HEK293 (cell line): ENCODE data around the gene PTPMT1.
A peak's percentile ranks its signal among the peaks of the same experiment; 100 is the strongest.

Experiments used
- GFI1B ChIP-seq: fragments of 450-650 bp; formaldehyde crosslinking; IDR thresholded peaks from 2 replicates; pipeline ENCODE4 v1.5.1; 2016; ENCODE audit warnings: missing biosample characterization, missing genetic modification characterization
- HOXA7 ChIP-seq: sonication (generic); formaldehyde crosslinking; IDR thresholded peaks from 2 replicates; pipeline ENCODE4 v1.8.1; 2022; ENCODE audit warnings: missing genetic modification reagents, borderline replicate concordance
- KLF1 ChIP-seq: fragments of 450-650 bp; formaldehyde crosslinking; IDR thresholded peaks from 2 replicates; pipeline ENCODE4 v1.5.1; 2016; ENCODE audit warnings: missing biosample characterization, missing genetic modification characterization
- KLF16 ChIP-seq: fragments of 450-650 bp; formaldehyde crosslinking; IDR thresholded peaks from 2 replicates; pipeline ENCODE4 v1.5.1; 2017; ENCODE audit warnings: missing biosample characterization, missing genetic modification characterization
- KLF8 ChIP-seq: fragments of 450-650 bp; formaldehyde crosslinking; IDR thresholded peaks from 2 replicates; pipeline ENCODE4 v1.5.1; 2016; ENCODE audit warnings: missing biosample characterization, missing genetic modification characterization
- MEIS1 ChIP-seq: sonication (generic); formaldehyde crosslinking; IDR thresholded peaks from 2 replicates; pipeline ENCODE4 v1.8.1; 2022; ENCODE audit warnings: missing genetic modification reagents, mild to moderate bottlenecking, borderline replicate concordance
- PRDM1 ChIP-seq: fragments of 450-650 bp; formaldehyde crosslinking; IDR thresholded peaks from 2 replicates; pipeline ENCODE4; 2016; ENCODE audit warnings: missing biosample characterization, missing genetic modification characterization
- ZFHX2 ChIP-seq: fragments of 450-650 bp; formaldehyde crosslinking; conservative IDR thresholded peaks from 2 replicates; pipeline ENCODE4 v1.5.1; 2016; ENCODE audit warnings: missing biosample characterization, missing genetic modification characterization
- ZNF133 ChIP-seq: fragments of 450-650 bp; formaldehyde crosslinking; IDR thresholded peaks from 2 replicates; pipeline ENCODE4 v1.5.1; 2016; ENCODE audit warnings: missing biosample characterization, missing genetic modification characterization
- ZNF155 ChIP-seq: fragments of 450-650 bp; formaldehyde crosslinking; IDR thresholded peaks from 2 replicates; pipeline ENCODE4 v1.5.1; 2016; ENCODE audit warnings: missing biosample characterization, missing genetic modification characterization
- ZNF157 ChIP-seq: fragments of 450-650 bp; formaldehyde crosslinking; IDR thresholded peaks from 2 replicates; pipeline ENCODE4 v1.5.1; 2016; ENCODE audit warnings: missing biosample characterization, missing genetic modification characterization
- ZNF175 ChIP-seq: fragments of 450-650 bp; formaldehyde crosslinking; IDR thresholded peaks from 2 replicates; pipeline ENCODE4 v1.5.1; 2016; ENCODE audit warnings: missing biosample characterization, missing genetic modification characterization
- ZNF184 ChIP-seq: fragments of 450-650 bp; IDR thresholded peaks from 2 replicates; pipeline ENCODE4 v1.5.1; 2018; ENCODE audit warnings: missing biosample characterization, mild to moderate bottlenecking, missing genetic modification characterization
- ZNF211 ChIP-seq: fragments of 450-650 bp; formaldehyde crosslinking; IDR thresholded peaks from 2 replicates; pipeline ENCODE4 v1.5.1; 2016; ENCODE audit warnings: low read depth, missing biosample characterization, missing genetic modification characterization
- ZNF239 ChIP-seq: fragments of 450-650 bp; formaldehyde crosslinking; IDR thresholded peaks from 2 replicates; pipeline ENCODE4 v1.5.1; 2016; ENCODE audit warnings: missing biosample characterization, missing genetic modification characterization
- ZNF248 ChIP-seq: fragments of 450-650 bp; formaldehyde crosslinking; IDR thresholded peaks from 2 replicates; pipeline ENCODE4 v1.5.1; 2017; ENCODE audit warnings: missing biosample characterization, missing genetic modification characterization
- ZNF335 ChIP-seq: fragments of 450-650 bp; formaldehyde crosslinking; conservative IDR thresholded peaks from 2 replicates; pipeline ENCODE4 v1.5.1; 2016; ENCODE audit warnings: missing biosample characterization, missing genetic modification characterization
- ZNF510 ChIP-seq: fragments of 450-650 bp; formaldehyde crosslinking; IDR thresholded peaks from 2 replicates; pipeline ENCODE4 v1.5.1; 2018; ENCODE audit warnings: mild to moderate bottlenecking, missing genetic modification characterization, missing biosample characterization; ENCODE audit not compliant: insufficient replicate concordance
- ZNF514 ChIP-seq: fragments of 450-650 bp; formaldehyde crosslinking; IDR thresholded peaks from 2 replicates; pipeline ENCODE4 v1.5.1; 2016; ENCODE audit warnings: missing biosample characterization, missing genetic modification characterization
- ZNF600 ChIP-seq: fragments of 450-650 bp; formaldehyde crosslinking; IDR thresholded peaks from 2 replicates; pipeline ENCODE4 v1.5.1; 2016; ENCODE audit warnings: missing biosample characterization, missing genetic modification characterization
- ZNF624 ChIP-seq: fragments of 450-650 bp; formaldehyde crosslinking; IDR thresholded peaks from 2 replicates; pipeline ENCODE4 v1.5.1; 2017; ENCODE audit warnings: missing biosample characterization, missing genetic modification characterization
- ZNF626 ChIP-seq: fragments of 450-650 bp; sonication (Bioruptor Pico); formaldehyde crosslinking; IDR thresholded peaks from 2 replicates; pipeline ENCODE4 v1.5.1; 2018; ENCODE audit warnings: missing biosample characterization, missing genetic modification characterization, inconsistent platforms
- ZNF76 ChIP-seq: fragments of 450-650 bp; formaldehyde crosslinking; IDR thresholded peaks from 2 replicates; pipeline ENCODE4; 2016; ENCODE audit warnings: low read depth, missing biosample characterization, missing genetic modification characterization, borderline replicate concordance
- ZNF768 ChIP-seq: fragments of 450-650 bp; formaldehyde crosslinking; IDR thresholded peaks from 2 replicates; pipeline ENCODE4 v1.5.1; 2018; ENCODE audit warnings: missing biosample characterization, mild to moderate bottlenecking, missing genetic modification characterization
- ZNF791 ChIP-seq: fragments of 450-650 bp; formaldehyde crosslinking; IDR thresholded peaks from 2 replicates; pipeline ENCODE4 v1.5.1; 2016; ENCODE audit warnings: missing biosample characterization, missing genetic modification characterization
- ZNF830 ChIP-seq: fragments of 450-650 bp; IDR thresholded peaks from 2 replicates; pipeline ENCODE4 v1.5.0; 2018; ENCODE audit warnings: missing biosample characterization, missing genetic modification characterization, low read depth, mild to moderate bottlenecking, moderate library complexity
- ZNF843 ChIP-seq: fragments of 450-650 bp; formaldehyde crosslinking; IDR thresholded peaks from 2 replicates; pipeline ENCODE4 v1.5.1; 2016; ENCODE audit warnings: missing biosample characterization, missing genetic modification characterization
- TF ChIP-seq, protein P1 (sequence below): fragments of 450-650 bp; formaldehyde crosslinking; IDR thresholded peaks from 2 replicates; pipeline ENCODE4 v1.5.1; 2016; ENCODE audit warnings: missing biosample characterization, missing genetic modification characterization
- TF ChIP-seq, protein P2 (sequence below): fragments of 450-650 bp; formaldehyde crosslinking; IDR thresholded peaks from 2 replicates; pipeline ENCODE4 v1.5.1; 2017; ENCODE audit warnings: missing biosample characterization, missing genetic modification characterization
- TF ChIP-seq, protein P3 (sequence below): fragments of 450-650 bp; formaldehyde crosslinking; IDR thresholded peaks from 2 replicates; pipeline ENCODE4 v1.5.1; 2016; ENCODE audit warnings: missing biosample characterization, missing genetic modification characterization
- TF ChIP-seq, protein P4 (sequence below): fragments of 450-650 bp; formaldehyde crosslinking; IDR thresholded peaks from 2 replicates; pipeline ENCODE4 v1.5.1; 2016; ENCODE audit warnings: missing biosample characterization, missing genetic modification characterization, borderline replicate concordance
- TF ChIP-seq, protein P5 (sequence below): fragments of 450-650 bp; IDR thresholded peaks from 2 replicates; pipeline ENCODE4 v1.5.1; 2018; ENCODE audit warnings: missing biosample characterization, mild to moderate bottlenecking, missing genetic modification characterization

PTPMT1 gene

DNA sequence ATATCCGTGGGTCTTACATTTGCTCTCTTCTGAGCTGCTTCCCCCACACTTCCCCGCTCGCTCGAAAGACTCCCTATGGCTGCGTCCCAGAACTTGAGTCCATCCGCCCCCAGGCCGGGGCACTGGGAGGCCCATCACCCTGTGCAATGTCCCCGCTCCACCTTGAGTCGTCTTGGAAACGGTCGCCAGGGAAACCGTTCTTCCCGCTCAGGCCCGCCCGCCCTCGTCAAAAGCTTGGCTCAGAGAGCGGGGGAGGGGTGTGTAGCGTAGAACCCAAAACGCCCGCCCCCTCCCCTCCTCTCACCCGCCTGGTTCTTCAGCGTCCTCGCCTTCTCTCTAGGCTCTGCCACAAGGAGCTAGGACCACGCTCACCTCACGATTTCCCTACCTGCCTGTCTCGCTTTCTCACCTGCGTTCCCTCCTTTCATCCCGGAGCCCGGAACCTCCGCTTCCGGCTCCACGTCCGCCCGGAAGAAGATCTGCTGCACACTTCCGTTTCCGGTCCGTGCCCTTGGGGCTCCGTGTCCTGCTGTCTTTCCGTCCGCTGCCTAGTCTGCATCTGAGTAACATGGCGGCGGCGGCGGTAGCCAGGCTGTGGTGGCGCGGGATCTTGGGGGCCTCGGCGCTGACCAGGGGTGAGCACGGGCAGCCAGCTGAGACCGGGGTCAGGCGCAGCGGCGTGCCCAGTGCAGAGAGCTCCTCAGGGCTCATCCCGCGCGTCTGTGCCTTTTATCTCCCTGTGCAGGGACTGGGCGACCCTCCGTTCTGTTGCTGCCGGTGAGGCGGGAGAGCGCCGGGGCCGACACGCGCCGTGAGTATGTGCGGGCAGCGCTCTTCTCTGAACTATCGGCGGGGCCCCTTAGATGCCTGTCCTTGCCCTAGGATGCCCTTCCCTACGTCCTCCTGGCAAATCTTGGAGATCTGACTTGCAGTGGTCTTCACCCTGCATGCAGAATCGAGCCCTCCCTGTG, 13.4 kb downstream of the PTPMT1 start, which contains the start of the genes KBTBD4 and NDUFS3 (continued):
- TF ChIP-seq, protein P1, sequence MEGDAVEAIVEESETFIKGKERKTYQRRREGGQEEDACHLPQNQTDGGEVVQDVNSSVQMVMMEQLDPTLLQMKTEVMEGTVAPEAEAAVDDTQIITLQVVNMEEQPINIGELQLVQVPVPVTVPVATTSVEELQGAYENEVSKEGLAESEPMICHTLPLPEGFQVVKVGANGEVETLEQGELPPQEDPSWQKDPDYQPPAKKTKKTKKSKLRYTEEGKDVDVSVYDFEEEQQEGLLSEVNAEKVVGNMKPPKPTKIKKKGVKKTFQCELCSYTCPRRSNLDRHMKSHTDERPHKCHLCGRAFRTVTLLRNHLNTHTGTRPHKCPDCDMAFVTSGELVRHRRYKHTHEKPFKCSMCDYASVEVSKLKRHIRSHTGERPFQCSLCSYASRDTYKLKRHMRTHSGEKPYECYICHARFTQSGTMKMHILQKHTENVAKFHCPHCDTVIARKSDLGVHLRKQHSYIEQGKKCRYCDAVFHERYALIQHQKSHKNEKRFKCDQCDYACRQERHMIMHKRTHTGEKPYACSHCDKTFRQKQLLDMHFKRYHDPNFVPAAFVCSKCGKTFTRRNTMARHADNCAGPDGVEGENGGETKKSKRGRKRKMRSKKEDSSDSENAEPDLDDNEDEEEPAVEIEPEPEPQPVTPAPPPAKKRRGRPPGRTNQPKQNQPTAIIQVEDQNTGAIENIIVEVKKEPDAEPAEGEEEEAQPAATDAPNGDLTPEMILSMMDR: peak; percentile 28
- peak; percentile 72 for TF ChIP-seq GFI1B (tag by site-specific recombination)
- TF ChIP-seq ZNF157: no peak
- TF ChIP-seq ZNF510 (tag by site-specific recombination): no peak
- no peak for TF ChIP-seq ZNF514 (tag by site-specific recombination)
- TF ChIP-seq, protein P2, sequence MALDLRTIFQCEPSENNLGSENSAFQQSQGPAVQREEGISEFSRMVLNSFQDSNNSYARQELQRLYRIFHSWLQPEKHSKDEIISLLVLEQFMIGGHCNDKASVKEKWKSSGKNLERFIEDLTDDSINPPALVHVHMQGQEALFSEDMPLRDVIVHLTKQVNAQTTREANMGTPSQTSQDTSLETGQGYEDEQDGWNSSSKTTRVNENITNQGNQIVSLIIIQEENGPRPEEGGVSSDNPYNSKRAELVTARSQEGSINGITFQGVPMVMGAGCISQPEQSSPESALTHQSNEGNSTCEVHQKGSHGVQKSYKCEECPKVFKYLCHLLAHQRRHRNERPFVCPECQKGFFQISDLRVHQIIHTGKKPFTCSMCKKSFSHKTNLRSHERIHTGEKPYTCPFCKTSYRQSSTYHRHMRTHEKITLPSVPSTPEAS: peak; percentile 85
- peak; percentile 92 for TF ChIP-seq ZNF843 (tag by site-specific recombination)
- TF ChIP-seq ZNF248 (tag by site-specific recombination): no peak
- no peak for TF ChIP-seq MEIS1
- no peak for TF ChIP-seq ZNF626 (tag by site-specific recombination)
- TF ChIP-seq HOXA7: no peak
- TF ChIP-seq ZNF184 (tag by site-specific recombination): no peak
- peak; percentile 100 for TF ChIP-seq KLF16 (tag by site-specific recombination)
- TF ChIP-seq ZNF600: peak; percentile 83
- TF ChIP-seq ZNF155: no peak; the same call in 1 of the 2 replicates
- peak; percentile 89 for TF ChIP-seq ZNF335
- no peak for TF ChIP-seq ZNF830
- TF ChIP-seq ZNF76 (tag by site-specific recombination): peak; percentile 92
- TF ChIP-seq, protein P3, sequence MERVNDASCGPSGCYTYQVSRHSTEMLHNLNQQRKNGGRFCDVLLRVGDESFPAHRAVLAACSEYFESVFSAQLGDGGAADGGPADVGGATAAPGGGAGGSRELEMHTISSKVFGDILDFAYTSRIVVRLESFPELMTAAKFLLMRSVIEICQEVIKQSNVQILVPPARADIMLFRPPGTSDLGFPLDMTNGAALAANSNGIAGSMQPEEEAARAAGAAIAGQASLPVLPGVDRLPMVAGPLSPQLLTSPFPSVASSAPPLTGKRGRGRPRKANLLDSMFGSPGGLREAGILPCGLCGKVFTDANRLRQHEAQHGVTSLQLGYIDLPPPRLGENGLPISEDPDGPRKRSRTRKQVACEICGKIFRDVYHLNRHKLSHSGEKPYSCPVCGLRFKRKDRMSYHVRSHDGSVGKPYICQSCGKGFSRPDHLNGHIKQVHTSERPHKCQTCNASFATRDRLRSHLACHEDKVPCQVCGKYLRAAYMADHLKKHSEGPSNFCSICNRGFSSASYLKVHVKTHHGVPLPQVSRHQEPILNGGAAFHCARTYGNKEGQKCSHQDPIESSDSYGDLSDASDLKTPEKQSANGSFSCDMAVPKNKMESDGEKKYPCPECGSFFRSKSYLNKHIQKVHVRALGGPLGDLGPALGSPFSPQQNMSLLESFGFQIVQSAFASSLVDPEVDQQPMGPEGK (tag by site-specific recombination): peak; percentile 90; the same call in 1 of the 2 replicates
- peak; percentile 97 for TF ChIP-seq PRDM1 (tag by site-specific recombination)
- TF ChIP-seq ZNF624 (tag by site-specific recombination): no peak; the same call in 1 of the 2 replicates
- no peak for TF ChIP-seq ZNF211 (tag by site-specific recombination)
- TF ChIP-seq, protein P4, sequence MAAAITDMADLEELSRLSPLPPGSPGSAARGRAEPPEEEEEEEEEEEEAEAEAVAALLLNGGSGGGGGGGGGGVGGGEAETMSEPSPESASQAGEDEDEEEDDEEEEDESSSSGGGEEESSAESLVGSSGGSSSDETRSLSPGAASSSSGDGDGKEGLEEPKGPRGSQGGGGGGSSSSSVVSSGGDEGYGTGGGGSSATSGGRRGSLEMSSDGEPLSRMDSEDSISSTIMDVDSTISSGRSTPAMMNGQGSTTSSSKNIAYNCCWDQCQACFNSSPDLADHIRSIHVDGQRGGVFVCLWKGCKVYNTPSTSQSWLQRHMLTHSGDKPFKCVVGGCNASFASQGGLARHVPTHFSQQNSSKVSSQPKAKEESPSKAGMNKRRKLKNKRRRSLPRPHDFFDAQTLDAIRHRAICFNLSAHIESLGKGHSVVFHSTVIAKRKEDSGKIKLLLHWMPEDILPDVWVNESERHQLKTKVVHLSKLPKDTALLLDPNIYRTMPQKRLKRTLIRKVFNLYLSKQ: peak; percentile 71; the same call in 1 of the 2 replicates
- TF ChIP-seq ZNF239: peak; percentile 82; the same call in 1 of the 2 replicates
- no peak for TF ChIP-seq ZNF768 (tag by site-specific recombination)
- no peak for TF ChIP-seq ZNF791
- TF ChIP-seq ZNF133: no peak; the same call in 1 of the 2 replicates
- TF ChIP-seq KLF1 (tag by site-specific recombination): peak; percentile 85
- TF ChIP-seq ZNF175 (tag by site-specific recombination): no peak
- TF ChIP-seq, protein P5, sequence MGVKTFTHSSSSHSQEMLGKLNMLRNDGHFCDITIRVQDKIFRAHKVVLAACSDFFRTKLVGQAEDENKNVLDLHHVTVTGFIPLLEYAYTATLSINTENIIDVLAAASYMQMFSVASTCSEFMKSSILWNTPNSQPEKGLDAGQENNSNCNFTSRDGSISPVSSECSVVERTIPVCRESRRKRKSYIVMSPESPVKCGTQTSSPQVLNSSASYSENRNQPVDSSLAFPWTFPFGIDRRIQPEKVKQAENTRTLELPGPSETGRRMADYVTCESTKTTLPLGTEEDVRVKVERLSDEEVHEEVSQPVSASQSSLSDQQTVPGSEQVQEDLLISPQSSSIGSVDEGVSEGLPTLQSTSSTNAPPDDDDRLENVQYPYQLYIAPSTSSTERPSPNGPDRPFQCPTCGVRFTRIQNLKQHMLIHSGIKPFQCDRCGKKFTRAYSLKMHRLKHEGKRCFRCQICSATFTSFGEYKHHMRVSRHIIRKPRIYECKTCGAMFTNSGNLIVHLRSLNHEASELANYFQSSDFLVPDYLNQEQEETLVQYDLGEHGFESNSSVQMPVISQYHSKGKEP: no peak
- peak; percentile 99 for TF ChIP-seq KLF8 (tag by site-specific recombination)
- TF ChIP-seq ZFHX2 (tag by site-specific recombination): peak; percentile 94
